HG02973 (cell line): ENCODE results near the gene ARHGAP22.

Experiments
- ATAC-seq: cut with Tn5 transposase; IDR thresholded peaks from one replicate; pipeline ENCODE4 v1.9.1; 2021; ENCODE audit warnings: moderate library complexity; ENCODE audit not compliant: unreplicated experiment

The ARHGAP22 gene

GRCh38 chr10:48466611-48467240 is 138.1 kb downstream of the ARHGAP22 start:
- ATAC-seq, result no peak

DNA sequence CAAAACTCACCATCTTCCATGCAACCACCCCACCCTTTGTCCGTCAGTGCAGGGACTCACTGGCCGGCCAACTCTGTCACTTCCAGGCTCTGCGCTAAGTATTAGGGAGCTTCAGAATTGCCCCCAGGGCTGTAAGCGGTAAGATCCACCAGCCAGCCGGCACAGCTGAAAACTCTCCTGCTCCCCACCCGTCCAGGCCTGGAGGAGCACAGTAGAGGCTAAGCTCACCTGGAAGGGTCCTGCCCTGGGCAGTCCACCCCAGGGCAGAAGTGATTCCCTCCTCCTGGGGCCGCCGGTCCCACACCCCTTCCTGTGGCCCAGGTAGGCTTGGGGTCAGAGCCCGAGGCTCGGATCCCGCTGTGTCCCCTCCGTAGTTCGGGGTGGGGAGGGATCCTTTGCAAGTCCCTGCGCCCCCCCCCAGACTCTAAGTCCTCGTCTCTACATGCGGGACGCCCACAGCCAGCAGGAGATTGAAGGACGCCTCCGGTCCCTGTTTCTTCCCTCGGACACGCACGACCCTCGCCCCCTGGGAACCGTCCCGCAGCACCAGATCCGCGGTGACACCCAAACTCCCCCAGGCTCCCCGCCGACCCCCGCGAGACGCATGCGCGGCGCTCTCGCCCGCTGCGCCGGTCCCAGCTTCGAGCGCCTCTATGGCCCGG is 138.9 kb downstream of the ARHGAP22 start:
- ATAC-seq, result no peak

DNA sequence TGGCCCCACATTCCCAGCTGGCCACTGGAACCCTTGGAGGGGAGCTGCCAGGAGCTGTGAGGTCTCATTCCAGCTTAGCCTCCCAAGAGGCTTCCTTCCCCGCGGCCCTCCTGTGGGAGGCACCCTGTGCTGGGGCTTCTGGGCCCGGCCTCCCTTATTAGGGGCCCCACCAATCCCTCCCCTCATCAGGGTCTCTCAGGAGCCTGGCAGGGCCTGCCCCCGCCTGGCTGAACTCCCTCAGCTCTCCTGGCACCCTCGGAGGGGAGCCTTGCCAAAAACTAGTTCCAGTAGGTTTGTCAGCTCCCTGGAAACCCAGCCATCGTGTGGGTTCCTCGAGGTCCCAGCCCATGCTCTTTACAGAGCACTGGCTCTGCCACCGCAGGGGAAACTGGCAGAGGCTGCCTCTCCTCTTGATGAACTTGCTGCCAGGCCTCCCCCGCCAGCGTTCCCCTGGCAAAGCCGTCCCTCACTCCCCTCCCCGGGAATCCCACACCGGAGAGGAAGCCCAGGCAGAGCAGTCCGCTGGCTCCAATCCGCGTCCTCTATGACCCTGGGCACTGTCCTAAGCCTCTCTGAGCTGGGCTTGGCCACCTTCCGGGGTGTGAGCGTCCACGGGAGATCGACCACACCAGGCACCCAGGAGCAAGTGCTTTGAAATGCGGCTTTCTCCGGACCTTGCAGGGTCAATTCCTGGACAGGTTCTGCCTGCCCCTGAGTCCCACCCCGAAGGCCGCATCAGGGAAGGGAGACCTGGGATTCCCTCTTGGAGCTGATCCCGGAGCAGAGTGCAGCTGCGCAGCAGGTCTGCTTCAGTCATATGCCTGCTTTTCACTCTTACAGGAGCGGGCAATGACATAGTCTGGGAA is 139.8 kb downstream of the ARHGAP22 start:
- ATAC-seq, result no peak

GRCh38 chr10:48464121-48464870 is 140.6 kb downstream of the ARHGAP22 start:
- ATAC-seq, result no peak

DNA sequence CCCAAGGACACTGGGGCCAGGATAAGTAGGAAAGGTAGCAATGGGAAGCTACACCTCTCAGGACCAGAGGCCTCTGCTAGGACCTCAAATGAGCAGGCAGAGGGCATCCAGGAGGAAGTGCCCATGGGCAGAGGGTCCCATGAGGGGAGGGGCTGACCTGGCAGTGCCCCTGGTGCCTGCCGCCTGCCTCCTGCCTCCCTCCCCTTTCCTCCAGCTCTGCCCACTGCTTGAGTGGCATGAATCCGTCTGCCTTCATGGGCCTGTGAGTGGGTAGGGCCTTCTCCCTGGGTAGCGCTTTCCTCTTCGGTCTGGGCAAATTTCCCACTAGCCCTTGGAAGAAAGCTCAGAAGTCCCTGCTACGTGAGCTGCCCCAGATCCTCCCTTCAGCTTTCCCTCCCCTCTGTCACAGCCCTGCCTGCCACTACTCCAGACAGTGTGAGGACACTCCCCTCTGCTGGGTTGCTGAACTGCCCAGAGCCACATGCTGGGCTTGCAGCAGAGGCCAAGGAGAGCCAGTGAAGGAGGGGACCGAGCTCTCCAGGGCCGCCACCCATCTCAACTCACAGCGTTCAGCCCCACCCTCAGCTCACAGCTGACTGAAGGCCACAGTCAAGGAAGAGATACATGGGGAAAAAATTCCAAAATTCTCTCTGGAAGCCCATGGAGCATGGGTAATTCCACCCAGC is 141.4 kb downstream of the ARHGAP22 start:
- ATAC-seq, result no peak

GRCh38 chr10:48462482-48463020 is 142.3 kb downstream of the ARHGAP22 start:
- no peak for ATAC-seq

GRCh38 chr10:48461623-48462481 is 143.0 kb downstream of the ARHGAP22 start:
- ATAC-seq, result no peak

- ATAC-seq, result no peak
Observed at GRCh38 chr10:48460182-48460581, 144.7 kb downstream of the ARHGAP22 start.

DNA sequence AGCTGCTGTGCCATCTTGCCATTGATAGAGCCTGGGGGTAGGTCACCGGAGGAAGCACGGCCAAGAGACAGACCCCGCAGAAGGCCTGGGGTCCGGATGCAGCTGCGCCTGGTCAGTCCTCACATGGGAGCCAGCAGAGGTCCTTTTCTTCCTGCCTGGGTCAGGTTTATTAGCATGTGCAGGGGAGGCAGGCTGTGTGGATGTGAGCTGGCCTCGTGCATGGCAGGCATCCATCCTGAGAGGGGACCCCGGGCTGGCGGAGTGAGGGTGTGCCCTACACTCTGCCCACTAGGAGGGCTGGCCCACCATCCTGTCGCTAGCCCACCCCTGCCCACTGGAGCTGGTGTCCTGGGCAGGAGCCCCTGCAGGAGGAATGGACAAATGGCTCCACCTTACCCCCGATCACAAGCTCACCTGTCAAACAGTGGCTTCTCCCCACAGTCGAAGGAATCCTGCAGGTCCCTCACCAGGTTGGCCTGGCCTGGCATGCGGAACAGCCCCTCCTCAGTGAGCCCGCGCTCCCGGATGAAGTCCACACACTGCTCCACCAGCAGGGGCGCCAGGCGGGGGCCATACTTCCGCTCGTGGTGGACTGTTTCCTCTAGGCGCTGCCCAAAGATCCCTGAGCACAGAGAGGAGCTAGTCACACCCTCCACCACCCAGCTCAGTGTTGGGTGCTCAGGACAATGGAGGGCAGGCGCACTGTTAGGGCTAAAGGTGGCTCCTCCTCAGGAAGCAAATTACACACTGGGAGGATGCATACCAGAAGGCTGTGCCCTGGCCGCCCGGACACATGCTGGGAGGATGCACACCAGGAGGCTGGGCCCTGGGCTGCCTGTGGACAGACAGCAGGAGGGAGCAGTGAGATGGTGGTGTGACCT is 145.4 kb downstream of the ARHGAP22 start:
- ATAC-seq, result no peak

DNA sequence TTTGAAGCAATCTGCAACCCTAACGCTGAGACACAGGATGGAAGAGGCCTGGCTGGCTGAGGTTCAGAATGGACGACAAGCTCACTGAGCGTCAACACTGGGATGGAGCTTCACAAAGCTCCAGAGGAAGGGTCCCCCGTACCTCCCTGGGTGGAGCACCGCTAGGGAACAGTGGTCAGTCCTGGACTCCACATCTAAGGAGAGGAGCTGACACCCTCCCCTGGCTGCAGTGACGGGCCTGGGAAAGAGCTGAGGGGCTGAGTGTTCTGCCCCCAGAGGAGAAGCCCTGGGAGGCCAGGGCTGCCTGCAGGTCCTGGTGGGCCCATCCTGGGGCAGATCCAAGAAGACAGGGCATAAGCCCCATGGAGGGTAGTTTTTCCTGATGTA is 146.2 kb downstream of the ARHGAP22 start:
- no peak for ATAC-seq

DNA sequence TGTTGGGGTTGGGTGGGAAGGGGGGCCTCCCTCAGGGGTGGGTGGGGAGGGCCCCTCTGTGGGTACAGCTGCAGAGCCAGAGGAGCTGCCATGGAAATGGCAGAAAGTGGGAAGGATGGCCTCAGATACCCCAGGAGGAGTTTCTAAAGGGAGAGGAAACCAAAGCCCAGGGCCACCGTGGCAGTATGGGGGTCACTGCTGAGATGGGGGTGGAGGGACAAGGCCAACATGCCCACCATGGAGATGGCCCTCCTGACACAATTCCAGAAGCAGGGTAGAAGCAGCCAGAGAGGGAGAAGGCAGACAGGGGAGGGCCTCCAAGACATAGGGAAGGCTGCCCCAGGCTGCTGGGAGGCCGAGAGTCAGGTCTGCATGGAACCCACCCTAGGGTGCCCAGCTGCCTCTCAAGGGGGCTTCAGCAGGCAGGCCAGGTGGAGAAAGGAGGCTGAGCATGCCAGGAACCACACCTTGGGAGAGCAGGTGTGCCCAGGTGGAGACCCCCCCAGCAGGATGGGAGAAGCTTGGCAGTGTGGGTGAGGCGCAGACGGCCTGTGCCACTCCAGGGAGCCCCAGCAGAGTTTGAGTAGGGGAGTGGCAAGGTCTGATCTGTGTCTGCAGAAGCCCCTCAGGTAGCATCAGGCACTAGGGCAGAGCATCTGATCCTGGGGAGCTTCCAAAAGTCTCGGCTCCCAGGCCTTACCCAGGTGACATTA is 146.8 kb downstream of the ARHGAP22 start:
- no peak for ATAC-seq

DNA sequence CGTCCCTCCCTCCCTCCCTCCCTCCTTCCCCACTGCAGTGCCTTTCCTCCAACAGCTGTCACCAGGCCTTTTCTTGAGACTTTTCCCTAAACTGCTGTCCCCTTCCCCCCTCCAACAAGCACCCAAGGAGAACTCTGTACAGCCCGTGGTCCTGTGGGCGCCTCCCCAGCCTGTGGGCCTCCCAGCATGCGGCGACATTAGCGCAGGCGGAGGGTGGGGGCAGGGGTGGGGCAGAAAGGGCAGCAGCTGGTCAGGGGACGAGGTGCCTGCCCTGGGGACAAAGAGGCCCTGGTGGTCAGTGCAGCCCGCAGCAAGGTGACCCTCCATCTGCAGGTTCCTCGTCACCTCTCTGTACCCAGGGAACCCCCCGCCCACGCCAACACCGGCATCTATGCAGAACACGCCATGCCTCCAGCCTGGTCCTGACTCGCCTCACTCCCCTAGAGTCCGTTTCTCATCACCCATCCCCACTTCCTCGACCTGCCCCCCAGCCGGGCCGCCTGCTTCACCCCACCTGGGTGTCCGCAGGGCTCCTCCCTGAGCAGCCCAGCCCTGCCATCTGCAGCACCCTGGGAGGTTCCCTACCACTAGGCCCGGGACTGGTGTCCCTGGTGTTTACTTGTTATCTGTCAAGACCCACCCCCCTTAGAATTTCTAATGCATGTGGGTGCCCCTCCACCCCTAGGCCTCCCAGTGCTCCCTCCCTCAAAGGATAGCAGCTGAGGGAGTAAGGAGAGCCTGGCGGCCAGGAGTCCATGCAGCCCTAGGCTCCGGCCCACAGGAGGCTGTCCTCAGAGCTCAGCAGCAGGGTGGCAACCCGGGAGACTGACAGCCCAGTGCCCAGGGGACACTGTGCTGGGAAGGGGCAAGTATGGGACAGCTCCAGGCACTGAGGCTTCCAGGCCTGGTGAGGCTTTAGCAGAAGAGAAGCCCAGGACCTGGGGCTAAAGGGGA is 147.8 kb downstream of the ARHGAP22 start:
- no peak for ATAC-seq

DNA sequence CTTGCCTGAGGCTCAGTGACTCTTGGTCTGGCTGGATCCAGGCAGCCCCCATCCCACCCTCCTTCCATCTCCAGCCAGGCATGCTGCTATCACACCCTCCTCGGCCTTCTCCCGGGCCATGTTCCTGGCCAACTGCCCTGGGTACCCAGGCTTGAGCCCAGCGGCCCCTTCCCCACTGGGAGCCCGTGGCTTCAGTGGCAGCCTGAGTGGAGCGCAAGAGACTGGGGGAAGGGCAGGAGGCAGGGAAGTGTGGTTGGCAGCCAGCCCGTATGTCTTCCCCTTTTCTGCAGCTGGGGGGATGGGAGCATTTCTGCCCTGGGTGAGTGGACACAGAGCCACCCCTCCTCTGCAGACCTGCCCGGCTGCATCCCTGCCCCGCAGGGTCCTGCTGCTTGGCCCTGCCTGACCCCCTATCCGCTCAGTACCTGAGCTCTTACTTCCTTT is 148.5 kb downstream of the ARHGAP22 start:
- no peak for ATAC-seq

GRCh38 chr10:48455392-48456151 is 149.3 kb downstream of the ARHGAP22 start:
- no peak for ATAC-seq

DNA sequence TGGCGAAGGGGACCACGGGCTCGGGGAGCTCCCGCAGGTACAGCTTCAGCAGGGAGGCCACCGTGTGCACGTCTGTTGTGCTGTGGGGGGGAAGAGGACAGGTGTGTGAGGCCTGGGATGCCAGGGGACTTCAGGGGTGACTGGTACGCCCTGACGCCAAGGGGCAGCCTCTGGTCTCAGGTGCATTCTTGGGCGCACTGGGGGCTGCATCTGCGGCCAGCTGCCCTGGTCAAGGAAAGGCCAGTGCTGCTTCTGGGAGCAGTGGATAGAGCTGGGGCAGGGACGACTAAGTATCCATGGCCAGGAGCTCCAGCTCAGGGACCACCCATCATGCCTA is 149.8 kb downstream of the ARHGAP22 start:
- no peak for ATAC-seq
